Upper lobe of left lung (tissue), 6 donors: ENCODE data around the gene PTPRN. TPM values are rescaled to one million over a fixed set of nuclear protein-coding genes. Genes with fewer than 3 reads are reported as not detected.
A peak's percentile ranks its signal among the peaks of the same experiment; 100 is the strongest.

Source experiments
- ATAC-seq, 2 donors: fragments of 200-7000 bp; cut with Tn5 transposase; one replicate each; pipeline ENCODE4 v1.9.1; 2022; ENCODE audit warnings: mild to moderate bottlenecking in 2 of 2, moderate library complexity in 2 of 2; ENCODE audit not compliant: low FRiP score in 2 of 2
- DNase-seq, 2 donors: peaks; one replicate each; pipeline ENCODE4 v3.0.0-alpha.2; 2019 to 2020
- H3K27ac ChIP-seq, 4 donors: fragments of 200-600 bp; sonication (generic); one replicate each; pipeline ENCODE4 v1.5.1; 2016 to 2019
- H3K27me3 ChIP-seq, 4 donors: fragments of 200-600 bp; sonication (generic); one replicate each; pipeline ENCODE4 v1.5.1; 2017 to 2019
- H3K36me3 ChIP-seq, 4 donors: fragments of 200-600 bp; sonication (generic); one replicate each; pipeline ENCODE4 v1.5.1; 2016 to 2019
- H3K4me1 ChIP-seq, 4 donors: fragments of 200-600 bp; sonication (generic); one replicate each; pipeline ENCODE4 v1.5.1; 2018 to 2019
- H3K4me3 ChIP-seq, 4 donors: fragments of 200-600 bp; sonication (generic); one replicate each; pipeline ENCODE4 v1.5.1; 2017 to 2019; ENCODE audit warnings: mild to moderate bottlenecking in 2 of 4, moderate library complexity in 1 of 4
- H3K9me3 ChIP-seq, 4 donors: fragments of 200-600 bp; sonication (generic); one replicate each; pipeline ENCODE4 v1.5.1; 2018 to 2019
- EP300 ChIP-seq, 4 donors: sonication (generic); formaldehyde crosslinking; IDR thresholded peaks; one replicate each; pipeline ENCODE4 v1.5.1; 2017; ENCODE audit warnings: antibody characterized with exemption in 4 of 4, control low read depth in 2 of 4
- POLR2A ChIP-seq, 4 donors: fragments of 450-650 bp; IDR thresholded peaks; one replicate each; pipeline ENCODE4 v1.5.1; 2016 to 2017; ENCODE audit warnings: antibody characterized with exemption in 4 of 4, mild to moderate bottlenecking in 2 of 4
- POLR2AphosphoS5 ChIP-seq, 2 donors: sonication (generic); formaldehyde crosslinking; IDR thresholded peaks; one replicate each; pipeline ENCODE4 v1.5.1; 2017; ENCODE audit warnings: antibody characterized with exemption in 2 of 2
- WGBS, 2 donors: methylation state at CpG; one replicate each; pipeline ENCODE4 v1.1.5; 2017 to 2018; 5-methylcytosine and 5-hydroxymethylcytosine counted together
- total RNA-seq, 6 donors: library from RNA; depleted of rRNA in 4 of 6; stranded (reverse); fragments of >200 nt in 4 of 6; gene quantifications; one replicate each; pipeline versions ENCODE4 v1.1.0 to v1.2.1, GENCODE V29; 2016 to 2021
- TF ChIP-seq, protein P1 (sequence below), 6 experiments: fragments of 450-650 bp in 4 of 6; fragments of 200-600 bp in 2 of 6; sonication (generic) in 2 of 6; IDR thresholded peaks; one replicate each; pipeline ENCODE4 v1.5.1; 2016 to 2019; ENCODE audit warnings: antibody characterized with exemption in 6 of 6
- donor health status: DM: no; HTN: no; CAD: no; lungs with moderate emphysema.
- donor health status: DM: no; HTN: yes; CAD: no; lungs with severe emphysema.

The PTPRN gene
- total RNA-seq, 6 donors from 2014 or later, result 0.20 to 4.4 (median 0.68) TPM; not detected in 2

GRCh38 chr2:219286436-219287115, 22.6 kb downstream of the PTPRN start:
- Histone ChIP-seq H3K27ac (peak overlapping the region in 1 of 4 donors; percentile 40), H3K9me3 (no peaks in the 10 kb centered on the region), H3K4me1 (peaks cover 0 to 5% (median 2%) of the 10 kb centered on the region in 4 donors), H3K27me3 (no peaks in the 10 kb centered on the region), H3K36me3 (peaks cover 17 to 53% (median 47%) of the 10 kb centered on the region in 4 donors), H3K4me3 (no peak overlapping the region)
- DNase-seq, result peak in 1 of 2 donors; percentile 79
- TF ChIP-seq EP300 (IDR thresholded peaks at IDR 0.05) (no peak), POLR2AphosphoS5 (IDR thresholded peaks at IDR 0.05) (no peak), POLR2A (IDR thresholded peaks at IDR 0.05) (no peak)
- TF ChIP-seq, protein P1, sequence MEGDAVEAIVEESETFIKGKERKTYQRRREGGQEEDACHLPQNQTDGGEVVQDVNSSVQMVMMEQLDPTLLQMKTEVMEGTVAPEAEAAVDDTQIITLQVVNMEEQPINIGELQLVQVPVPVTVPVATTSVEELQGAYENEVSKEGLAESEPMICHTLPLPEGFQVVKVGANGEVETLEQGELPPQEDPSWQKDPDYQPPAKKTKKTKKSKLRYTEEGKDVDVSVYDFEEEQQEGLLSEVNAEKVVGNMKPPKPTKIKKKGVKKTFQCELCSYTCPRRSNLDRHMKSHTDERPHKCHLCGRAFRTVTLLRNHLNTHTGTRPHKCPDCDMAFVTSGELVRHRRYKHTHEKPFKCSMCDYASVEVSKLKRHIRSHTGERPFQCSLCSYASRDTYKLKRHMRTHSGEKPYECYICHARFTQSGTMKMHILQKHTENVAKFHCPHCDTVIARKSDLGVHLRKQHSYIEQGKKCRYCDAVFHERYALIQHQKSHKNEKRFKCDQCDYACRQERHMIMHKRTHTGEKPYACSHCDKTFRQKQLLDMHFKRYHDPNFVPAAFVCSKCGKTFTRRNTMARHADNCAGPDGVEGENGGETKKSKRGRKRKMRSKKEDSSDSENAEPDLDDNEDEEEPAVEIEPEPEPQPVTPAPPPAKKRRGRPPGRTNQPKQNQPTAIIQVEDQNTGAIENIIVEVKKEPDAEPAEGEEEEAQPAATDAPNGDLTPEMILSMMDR (IDR thresholded peaks at IDR 0.05), result no peak
- WGBS, 2 donors, result 78 to 82% methylated on average over 12 of the region's 12 CpGs
- no peak for ATAC-seq

DNA sequence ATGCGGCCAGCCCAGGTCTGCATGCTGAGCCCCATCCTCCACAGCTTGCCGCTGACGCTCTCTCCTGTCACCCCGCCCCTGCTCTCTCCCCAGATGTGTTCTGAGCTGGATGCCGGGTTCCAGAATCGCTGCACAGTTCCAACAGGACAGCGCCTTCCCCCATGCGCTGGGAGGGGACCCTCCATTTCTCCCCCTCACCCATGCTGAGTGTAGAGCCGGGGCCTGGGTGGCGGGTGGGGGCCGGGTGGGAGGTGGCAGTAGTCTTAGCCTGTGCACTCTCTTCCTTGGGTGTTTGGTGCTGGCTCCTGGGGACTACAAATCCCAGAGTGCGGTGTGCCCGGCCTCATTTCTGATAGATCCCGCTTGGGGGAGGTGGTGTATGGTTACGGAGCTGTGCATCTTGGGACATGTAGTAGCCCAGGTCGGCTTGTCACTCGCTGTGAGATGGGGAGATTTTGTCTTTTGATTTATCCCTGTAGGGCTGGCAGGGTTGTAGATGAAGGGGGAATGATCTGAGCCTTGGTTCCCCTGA, 23.2 kb downstream of the PTPRN start:
- TF ChIP-seq EP300 (IDR thresholded peaks at IDR 0.05) (no peak), POLR2AphosphoS5 (IDR thresholded peaks at IDR 0.05) (no peak), POLR2A (IDR thresholded peaks at IDR 0.05) (no peak)
- TF ChIP-seq, protein P1 (IDR thresholded peaks at IDR 0.05), result no peak
- DNase-seq (peak in 1 of 2 donors; percentile 25), ATAC-seq (peak in 1 of 2 donors; percentile 3)
- 70 to 91% methylated on average over 5 to 17 of the region's 17 CpGs for WGBS, 2 donors
- H3K4me1 ChIP-seq, result peaks cover 0 to 8% (median 3%) of the 10 kb centered on the region in 4 donors
- H3K36me3 ChIP-seq, result peaks cover 17 to 60% (median 51%) of the 10 kb centered on the region in 4 donors
- H3K27ac ChIP-seq, result peak overlapping the region in 1 of 4 donors; percentile 40
- no peaks in the 10 kb centered on the region for H3K9me3 ChIP-seq
- H3K4me3 ChIP-seq, result no peak overlapping the region
- no peaks in the 10 kb centered on the region for H3K27me3 ChIP-seq

GRCh38 chr2:219285373-219285735, 23.8 kb downstream of the PTPRN start:
- WGBS, 2 donors, result 92% methylated on average over 12 of the region's 12 CpGs
- ATAC-seq, result no peak
- peaks cover 17 to 64% (median 54%) of the 10 kb centered on the region in 4 donors for H3K36me3 ChIP-seq

DNA sequence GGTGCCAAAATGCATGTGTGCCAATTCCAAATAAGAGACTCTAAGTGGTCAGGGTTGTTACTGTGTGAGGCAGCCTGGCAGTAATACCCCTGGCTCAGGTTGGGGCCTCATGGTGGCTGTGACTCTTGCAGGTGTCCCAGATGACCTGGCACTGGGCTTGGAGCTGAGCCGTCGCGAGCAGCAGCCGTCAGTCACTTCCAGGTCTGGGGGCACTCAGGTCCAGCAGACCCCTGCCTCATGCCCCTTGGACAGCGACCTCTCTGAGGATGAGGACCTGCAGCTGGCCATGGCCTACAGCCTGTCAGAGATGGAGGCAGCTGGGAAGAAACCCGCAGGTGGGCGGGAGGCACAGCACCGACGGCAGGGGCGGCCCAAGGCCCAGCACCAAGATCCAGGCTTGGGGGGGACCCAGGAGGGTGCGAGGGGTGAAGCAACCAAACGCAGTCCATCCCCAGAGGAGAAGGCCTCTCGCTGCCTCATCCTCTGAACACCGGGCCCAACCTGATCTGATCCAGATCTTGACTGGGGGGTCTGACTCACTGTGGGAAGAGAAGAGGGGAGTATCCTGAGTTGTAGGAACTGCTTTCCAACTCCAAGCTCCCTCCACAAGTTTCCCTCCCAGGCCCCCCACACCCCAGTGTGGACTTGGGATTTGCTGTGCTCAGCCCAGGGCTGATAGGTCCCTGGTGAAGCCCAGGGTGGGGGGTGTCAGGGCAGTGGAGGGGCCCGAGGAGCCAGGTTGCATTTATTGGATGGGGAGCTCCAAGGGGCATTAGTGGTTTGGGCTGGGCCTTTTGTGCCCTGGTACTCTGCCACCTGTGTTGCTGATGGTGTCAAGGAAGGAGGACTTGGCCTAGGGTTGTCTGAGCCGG, 24.5 kb downstream of the PTPRN start:
- Histone ChIP-seq H3K36me3 (peaks cover 17 to 64% (median 54%) of the 10 kb centered on the region in 4 donors), H3K27ac (no peak overlapping the region), H3K27me3 (no peaks in the 10 kb centered on the region), H3K9me3 (no peaks in the 10 kb centered on the region), H3K4me3 (no peak overlapping the region), H3K4me1 (peaks cover 6 to 15% (median 11%) of the 10 kb centered on the region in 4 donors)
- ATAC-seq (no peak), DNase-seq (peak in 1 of 2 donors; percentile 55)
- 94 to 97% methylated on average over 6 to 16 of the region's 16 CpGs for WGBS, 2 donors
- TF ChIP-seq, protein P1 (IDR thresholded peaks at IDR 0.05), result no peak
- TF ChIP-seq POLR2AphosphoS5 (IDR thresholded peaks at IDR 0.05) (no peak), POLR2A (IDR thresholded peaks at IDR 0.05) (no peak), EP300 (IDR thresholded peaks at IDR 0.05) (no peak)

More at GRCh38 chr2:219285373-219285735, 23.8 kb downstream of the PTPRN start:
- TF ChIP-seq, protein P1 (IDR thresholded peaks at IDR 0.05), result no peak
- TF ChIP-seq POLR2AphosphoS5 (IDR thresholded peaks at IDR 0.05) (no peak), EP300 (IDR thresholded peaks at IDR 0.05) (no peak), POLR2A (IDR thresholded peaks at IDR 0.05) (no peak)
- no peaks in the 10 kb centered on the region for H3K27me3 ChIP-seq
- no peaks in the 10 kb centered on the region for H3K9me3 ChIP-seq
- no peak overlapping the region for H3K4me3 ChIP-seq
- peaks cover 0 to 12% (median 6%) of the 10 kb centered on the region in 4 donors for H3K4me1 ChIP-seq
- no peak overlapping the region for H3K27ac ChIP-seq
- DNase-seq, result peak in 1 of 2 donors; percentile 20
